HG03039 (cell line): ENCODE results near the gene MARK3.

Experiments
- ATAC-seq: cut with Tn5 transposase; IDR thresholded peaks from one replicate; pipeline ENCODE4 v1.9.1; 2021; ENCODE audit warnings: mild to moderate bottlenecking, moderate library complexity; ENCODE audit not compliant: unreplicated experiment

MARK3 gene

DNA sequence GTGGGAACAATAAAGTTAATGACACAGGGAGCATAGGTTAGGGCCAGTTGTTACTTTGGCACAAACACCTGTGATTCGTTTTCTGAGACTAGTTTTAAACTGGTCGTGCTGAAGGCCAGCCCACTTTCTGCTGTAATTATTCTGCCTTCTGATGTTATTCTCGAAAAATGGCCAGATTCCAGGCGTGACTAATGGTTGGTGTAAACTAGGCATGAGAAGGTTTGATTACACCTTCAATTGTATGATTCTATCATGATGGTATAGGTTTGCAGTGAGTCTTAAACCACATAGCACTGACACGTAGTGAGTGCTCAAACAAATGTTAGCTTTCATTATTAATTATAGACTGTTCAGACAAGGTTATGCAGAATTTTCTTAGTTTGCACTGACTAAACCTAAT lies 98.4 kb downstream of the MARK3 start:
- ATAC-seq = no peak

DNA sequence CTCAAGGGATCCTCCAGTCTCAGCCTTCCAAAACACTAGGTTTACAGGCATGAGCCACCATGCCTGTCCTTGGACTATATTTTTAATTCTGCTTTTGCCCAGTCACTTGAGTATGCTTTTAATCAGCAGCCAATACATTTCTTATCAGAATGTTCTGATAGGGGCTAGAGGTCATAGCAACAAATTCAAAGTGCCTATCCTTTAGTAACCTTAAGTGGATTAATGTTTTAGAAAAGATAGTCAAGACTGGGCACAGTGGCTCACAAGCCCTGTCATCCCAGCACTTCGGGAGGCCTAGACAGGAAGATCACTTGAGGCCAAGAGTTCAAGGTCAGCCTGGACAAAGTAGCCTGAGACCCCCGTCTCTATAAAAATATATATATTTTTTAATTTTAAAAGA lies 100.3 kb downstream of the MARK3 start:
- ATAC-seq = no peak

DNA sequence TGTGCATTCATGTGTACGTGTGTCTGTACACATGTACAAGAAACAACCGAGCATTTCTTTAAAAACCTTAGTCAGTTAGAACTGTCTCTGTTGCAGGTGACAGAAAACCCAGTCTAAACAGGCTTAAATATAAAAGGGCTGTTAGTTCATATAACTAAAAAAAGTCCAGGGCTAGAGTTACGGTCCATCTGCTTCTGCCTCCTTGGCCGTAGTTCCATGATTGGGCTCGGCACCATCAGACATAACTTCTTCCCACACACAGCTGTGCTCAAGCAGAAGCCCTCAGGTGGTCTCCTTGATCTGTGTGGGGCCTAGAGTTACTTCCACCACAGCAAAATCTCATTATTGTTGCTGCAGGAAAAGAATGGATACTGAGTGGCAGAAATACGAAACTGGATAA lies 102.9 kb downstream of the MARK3 start:
- no peak for ATAC-seq

DNA sequence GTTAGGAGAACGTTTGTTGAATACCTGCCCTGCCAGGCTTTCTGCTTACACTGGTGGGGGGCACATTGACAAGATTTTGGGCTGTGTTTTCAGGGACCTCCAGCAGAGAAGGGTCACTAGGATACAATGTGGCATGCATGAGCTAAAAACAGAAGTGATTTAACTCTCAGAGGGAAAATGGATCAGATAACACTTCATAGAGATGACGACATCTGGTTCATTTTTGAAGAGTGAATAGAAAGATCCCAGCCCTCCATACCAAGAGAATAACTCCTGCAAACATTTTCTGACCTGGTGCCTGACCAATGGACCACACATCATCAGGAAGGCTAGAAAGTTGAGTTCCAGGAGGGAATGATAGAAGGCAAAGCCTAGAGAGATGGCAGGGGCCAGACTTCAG lies 103.7 kb downstream of the MARK3 start:
- no peak for ATAC-seq

- no peak for ATAC-seq
Observed at GRCh38 chr14:103489621-103490020, 104.4 kb downstream of the MARK3 start.

GRCh38 chr14:103491691-103492090 lies 106.5 kb downstream of the MARK3 start:
- no peak for ATAC-seq

- ATAC-seq = no peak
Observed at GRCh38 chr14:103492156-103492925, 107.1 kb downstream of the MARK3 start.

DNA sequence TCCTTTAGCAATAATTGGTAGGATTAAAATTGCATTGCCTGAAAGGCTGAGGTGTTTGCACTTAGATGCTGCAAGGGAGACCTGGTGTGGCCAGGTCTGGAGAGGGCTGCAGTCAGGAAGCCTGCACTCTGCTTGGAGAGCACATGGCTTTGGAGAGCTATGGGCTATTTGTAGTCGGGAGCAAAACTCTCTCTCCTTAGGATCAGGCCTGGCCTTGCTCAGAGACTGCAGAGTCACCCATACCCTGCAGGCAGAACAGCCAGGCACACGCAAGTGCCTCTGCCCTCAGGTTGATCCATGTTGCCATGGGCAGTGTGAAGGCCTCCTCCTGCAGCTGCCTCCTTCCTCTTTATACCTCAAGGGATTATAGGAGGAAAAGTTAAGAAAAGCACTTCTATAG lies 110.6 kb downstream of the MARK3 start:
- no peak for ATAC-seq

DNA sequence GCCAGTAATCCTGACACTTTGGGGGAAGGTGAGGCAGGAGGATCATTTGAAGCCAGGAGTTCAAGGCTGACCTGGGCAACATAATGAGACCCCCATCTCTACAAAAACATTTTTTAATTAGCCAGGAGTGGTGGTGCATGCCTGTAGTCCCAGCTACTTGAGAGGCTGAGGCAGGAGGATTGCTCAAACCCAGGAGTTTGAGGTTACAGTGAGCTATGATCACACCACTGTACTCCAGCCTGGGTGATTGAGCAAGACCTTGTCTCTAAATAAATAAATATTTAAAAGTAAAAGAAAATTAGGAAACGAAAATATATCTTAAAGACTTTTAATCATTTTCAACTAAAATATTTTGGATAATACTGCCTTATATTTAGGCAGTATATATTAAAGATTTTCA lies 111.6 kb downstream of the MARK3 start:
- no peak for ATAC-seq

DNA sequence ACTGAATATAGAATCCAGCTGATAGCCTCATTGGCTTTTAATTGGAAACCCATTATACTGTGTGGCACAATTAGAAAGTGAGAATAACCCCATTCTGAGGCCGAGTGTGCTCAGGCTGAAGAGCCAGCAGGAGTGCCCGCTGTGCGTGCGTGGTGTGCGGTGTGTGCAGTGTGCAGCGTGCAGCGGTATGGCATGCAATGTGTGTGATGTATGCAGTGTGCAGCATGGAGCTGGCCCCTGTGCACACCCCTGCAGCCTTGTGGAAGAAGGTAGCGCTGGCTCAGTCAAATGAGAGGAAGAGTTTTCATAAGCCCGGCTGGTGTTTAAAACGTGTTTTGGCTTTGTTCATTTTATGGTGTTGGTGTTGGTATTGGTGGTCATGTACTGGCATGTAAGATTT lies 114.5 kb downstream of the MARK3 start:
- ATAC-seq = no peak

DNA sequence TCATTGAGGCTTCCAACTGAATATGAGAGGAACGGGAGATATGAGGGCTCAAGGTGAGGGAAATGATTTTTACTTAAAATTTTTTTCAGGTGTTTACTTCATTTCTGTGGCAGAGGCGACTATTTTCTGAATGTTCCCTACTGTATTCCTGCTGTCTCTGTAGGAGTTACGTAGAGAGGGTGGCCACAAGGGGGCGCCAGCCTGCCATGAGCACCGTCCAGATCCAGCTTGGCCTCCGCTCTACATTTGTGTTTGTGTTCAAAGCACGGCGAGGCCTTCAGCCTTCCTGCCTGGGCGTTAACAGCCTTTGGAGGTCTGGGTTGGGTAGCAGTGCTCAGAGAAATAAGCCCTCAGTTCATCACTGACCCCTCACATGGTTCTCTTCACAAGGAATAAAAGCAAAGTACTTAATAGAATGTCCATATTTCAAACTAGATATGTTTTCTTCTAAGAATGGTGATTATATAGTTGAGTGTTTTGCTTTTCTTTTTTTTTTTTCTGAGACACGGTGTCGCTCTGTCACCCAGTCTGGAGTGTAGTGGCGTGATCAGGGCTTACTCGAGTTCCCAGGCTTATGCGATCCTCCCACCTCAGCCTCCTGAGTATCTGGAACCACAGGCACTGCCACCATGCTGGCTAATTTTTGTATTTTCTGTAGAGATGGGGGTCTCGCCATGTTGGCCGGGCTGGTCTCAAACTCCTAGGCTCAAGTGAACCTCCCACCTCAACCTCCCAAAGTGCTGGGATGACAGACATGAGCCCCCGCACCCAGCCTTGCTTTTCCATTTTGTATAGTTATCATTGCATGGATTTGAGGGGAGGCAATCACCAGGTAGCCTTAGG lies 115.2 kb downstream of the MARK3 start:
- ATAC-seq = no peak

DNA sequence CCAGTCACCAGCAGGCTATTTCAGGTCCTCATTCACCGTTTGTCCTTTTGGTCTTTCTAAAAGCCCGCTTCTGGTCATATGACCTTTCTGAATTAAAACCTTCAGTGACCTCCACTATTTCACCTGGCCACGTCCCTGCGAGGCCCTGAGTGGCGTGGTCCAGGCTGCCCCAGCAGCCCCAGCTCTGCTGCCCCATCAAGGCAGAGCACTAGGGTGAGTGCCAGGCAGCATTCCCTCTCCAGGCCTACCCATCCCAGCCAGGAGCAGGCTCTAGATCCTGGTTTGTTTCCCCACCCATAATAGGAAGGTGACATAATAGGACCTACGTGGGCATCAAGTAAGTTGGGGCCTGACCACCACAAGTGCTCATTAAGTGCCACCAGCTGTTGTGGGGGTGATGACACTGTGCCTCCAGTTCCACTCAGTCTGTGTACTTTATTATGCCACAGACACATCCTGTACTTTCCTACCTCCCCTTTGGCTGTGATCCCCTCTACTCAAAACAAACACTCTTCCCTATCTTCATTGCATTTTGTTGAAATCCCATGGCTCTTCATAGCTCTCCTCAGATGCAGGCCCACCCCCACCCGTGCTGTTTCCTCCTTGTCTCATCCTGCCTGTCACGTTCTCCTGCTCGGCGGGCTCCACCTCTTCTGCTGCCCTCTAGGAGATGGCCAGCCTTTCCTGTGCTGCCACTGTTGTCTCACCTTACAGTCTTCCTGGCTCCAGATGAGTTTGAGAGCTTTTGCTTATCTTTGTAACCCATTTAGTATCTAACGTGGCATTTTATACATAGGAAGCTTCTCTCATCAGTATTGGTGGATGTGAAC lies 116.0 kb downstream of the MARK3 start:
- no peak for ATAC-seq

DNA sequence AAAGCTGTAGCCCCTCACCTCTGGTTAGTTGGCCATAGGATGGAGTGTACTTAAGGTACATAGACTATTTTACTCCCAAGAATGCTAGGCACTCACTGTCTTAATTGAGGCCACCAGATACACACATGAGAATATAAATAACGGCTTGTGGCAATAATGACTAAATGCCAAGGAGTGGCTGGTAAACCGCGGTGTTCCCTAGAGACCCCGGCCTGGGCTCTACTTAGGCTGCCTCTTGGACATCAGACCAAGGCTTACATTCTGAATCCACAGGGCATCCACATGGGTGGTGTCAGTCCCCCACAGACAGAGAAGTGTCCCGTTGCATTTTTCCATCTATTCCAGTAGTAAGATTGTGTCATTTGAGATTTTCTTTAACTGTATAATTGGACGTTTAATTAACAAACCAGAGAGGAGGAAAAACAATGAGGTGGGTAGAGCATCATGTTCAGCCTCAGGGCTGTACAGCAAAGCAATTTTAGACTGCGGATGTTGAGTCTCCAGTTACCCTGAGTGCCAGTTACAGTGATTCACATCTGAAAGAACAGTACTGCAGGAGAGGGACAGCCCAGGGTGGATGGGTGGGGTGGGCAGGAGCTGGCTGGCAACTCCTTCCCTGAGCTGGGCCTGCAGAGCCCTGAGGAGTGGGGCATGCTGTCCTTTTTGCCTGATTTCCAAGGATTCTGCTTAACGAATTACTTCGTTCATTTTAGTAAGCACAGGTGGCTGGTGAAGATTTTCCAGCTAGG lies 116.9 kb downstream of the MARK3 start:
- ATAC-seq = no peak

- ATAC-seq = no peak
Observed at GRCh38 chr14:103502877-103503276, 117.7 kb downstream of the MARK3 start.

- no peak for ATAC-seq
Observed at GRCh38 chr14:103503296-103503695, 118.1 kb downstream of the MARK3 start.

DNA sequence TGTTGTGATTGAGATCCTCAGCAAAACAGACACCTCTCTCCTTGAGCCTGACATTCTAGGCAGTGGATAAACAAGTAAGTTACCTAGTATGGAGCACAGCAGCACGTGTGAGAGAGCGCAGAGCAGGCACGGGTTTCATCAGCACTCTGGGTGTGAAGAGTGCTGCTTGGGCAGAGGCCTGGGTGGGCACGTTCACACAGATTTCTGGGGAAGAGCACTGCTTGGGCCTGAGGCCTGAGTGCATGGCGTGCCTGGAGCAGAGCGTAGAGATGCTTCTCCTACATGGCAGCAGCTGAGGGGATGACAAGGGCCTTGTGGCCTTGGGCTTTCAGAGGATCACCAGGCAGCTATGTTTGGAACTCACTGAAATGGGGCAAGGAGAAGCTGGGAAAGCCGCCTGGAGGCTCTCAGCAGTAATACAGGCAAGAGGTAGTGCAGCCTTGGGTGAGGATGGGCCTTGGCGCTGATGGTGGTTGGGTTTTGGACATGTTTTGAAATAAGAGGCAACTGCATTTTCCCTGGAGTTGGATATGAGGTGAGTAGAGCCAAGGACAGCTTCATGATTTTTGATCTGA lies 119.9 kb downstream of the MARK3 start:
- no peak for ATAC-seq

DNA sequence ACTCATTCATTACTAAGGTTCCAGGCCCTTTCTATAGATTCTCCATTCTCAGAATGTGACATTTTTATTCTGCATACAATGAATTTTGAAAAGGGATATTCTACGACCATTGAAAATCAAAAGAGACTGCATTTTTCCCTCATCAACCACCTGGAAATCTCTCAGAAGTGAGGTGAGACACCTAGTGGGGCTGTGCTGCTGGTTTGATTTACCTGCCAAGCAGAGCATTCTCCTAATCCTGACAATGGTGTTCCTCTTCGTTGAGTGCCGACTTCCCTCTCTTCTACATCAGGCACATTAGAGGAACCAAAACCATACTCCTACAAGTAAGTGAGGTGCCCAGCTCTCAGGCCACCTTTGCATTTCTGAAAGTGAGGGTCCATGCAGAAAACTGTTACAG lies 122.5 kb downstream of the MARK3 start:
- no peak for ATAC-seq

- ATAC-seq = no peak
Observed at GRCh38 chr14:103508521-103509329, 123.5 kb downstream of the MARK3 start.

DNA sequence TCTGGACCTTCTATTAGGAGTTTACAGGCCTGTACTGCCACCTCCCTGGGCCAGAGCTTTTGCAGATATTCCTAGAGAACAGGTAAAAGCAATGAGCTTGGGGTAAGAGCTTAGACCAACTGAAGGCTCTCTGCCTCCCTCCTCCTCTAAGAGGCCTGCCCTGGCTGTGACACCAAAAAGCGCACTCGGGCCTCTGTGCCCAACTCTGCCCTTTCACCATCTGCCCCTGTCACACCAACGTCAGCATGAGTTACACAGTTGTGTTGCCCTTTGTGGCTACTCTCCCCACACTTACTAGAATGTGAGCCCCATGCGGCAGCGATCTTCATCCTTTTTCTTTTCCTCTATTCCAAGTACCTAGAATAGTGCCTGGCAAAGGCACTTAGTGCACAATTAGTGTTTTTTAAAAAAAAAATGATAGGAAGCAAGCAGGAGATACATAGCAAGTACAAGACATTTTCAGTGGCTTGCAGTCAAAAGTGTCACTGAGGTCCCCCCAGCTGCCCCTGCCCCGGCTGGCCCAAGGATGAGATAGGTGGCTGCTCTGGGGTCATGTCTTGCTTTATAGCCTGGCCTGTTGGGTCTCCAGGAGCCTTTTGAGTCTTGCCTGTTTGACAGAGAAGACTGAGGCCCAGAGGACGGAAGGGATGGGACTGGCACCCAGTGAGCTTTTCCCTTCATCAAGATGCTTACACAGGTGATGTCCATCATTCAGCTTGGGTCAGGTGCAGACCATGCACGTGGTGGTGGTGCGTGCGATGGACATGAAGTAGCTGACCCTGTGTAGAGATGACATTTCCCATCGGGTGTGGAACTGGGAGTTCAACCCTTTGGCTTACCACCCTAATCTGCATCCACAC lies 124.9 kb downstream of the MARK3 start:
- ATAC-seq = no peak
